Neural progenitor cell (in vitro differentiated cells): Measurements from ENCODE around the gene DARS1.

Source experiments
- CTCF ChIP-seq: fragments of 200-600 bp; sonication (generic); IDR thresholded peaks from 2 replicates; pipeline ENCODE4 v1.5.1; 2017; ENCODE audit warnings: antibody characterized with exemption, mild to moderate bottlenecking
- EZH2phosphoT487 ChIP-seq: fragments of 200-600 bp; sonication (generic); IDR thresholded peaks from 2 replicates; pipeline ENCODE4 v1.6.1; 2017; ENCODE audit warnings: antibody characterized with exemption

DNA sequence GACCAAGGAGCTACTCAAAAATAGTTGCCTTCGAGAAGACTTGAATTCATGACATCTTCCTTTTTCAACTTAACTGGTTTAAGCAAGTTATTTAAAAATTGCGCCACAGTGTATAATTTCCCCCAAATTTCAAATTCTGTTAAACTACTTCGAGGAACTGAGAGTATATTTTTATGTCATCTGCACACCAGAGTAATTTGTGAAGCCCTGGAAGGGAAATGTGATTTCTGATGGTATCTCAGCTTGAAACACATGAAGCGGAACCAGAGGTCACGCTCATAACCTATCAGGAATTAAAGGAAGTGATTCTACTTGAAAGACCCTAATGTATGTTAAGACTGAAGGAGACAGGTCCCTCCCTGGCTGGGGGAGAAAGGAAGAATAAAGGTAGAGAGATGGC, 33.9 kb upstream of the DARS1 start:
- no peak for TF ChIP-seq CTCF
- no peak for TF ChIP-seq EZH2phosphoT487
